ENCODE measurements around the gene HTR1A.

GRCh38 chr5:63935103-63935502 lies 27.1 kb downstream of the HTR1A start:
- TF ChIP-seq CTCF (IDR thresholded peaks at IDR 0.05) (no peak), POLR2A (IDR thresholded peaks at IDR 0.05) (no peak)

All from lower leg skin (tissue), 3 donors.